SU-DHL-6 (cell line): ENCODE results near the gene CAP2.
"Not testable (repeated sequence)": the region's sequence is repeated elsewhere in the genome, so short reads cannot be mapped to it uniquely, and the experiment has no call there.

Experiments used
- EZH2phosphoT487 ChIP-seq: fragments of 200-600 bp; sonication (generic), shearing (Covaris generic); conservative IDR thresholded peaks from 2 replicates; pipeline ENCODE4 v1.6.1; 2018; ENCODE audit warnings: mild to moderate bottlenecking, antibody characterized with exemption, low read length, moderate library complexity, mixed read lengths
- TF ChIP-seq, protein P1 (sequence below): fragments of 200-600 bp; sonication (generic); IDR thresholded peaks from one replicate; pipeline ENCODE4 v1.5.1; 2017; ENCODE audit warnings: antibody characterized with exemption, mild to moderate bottlenecking, low read length, moderate library complexity; ENCODE audit not compliant: insufficient read depth, poor library complexity, severe bottlenecking

DNA sequence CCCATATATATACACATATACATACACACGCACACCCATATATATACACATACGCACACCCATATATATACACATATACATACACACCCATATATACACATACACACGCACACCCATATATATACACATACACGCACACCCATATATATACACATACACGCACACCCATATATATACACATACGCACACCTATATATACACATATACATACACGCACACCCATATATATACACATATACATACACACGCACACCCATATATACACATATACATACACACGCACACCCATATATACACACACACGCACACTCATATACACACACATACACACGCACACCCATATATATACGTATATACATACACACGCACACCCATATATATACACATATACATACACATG, 193.2 kb downstream of the CAP2 start:
- TF ChIP-seq, protein P1, sequence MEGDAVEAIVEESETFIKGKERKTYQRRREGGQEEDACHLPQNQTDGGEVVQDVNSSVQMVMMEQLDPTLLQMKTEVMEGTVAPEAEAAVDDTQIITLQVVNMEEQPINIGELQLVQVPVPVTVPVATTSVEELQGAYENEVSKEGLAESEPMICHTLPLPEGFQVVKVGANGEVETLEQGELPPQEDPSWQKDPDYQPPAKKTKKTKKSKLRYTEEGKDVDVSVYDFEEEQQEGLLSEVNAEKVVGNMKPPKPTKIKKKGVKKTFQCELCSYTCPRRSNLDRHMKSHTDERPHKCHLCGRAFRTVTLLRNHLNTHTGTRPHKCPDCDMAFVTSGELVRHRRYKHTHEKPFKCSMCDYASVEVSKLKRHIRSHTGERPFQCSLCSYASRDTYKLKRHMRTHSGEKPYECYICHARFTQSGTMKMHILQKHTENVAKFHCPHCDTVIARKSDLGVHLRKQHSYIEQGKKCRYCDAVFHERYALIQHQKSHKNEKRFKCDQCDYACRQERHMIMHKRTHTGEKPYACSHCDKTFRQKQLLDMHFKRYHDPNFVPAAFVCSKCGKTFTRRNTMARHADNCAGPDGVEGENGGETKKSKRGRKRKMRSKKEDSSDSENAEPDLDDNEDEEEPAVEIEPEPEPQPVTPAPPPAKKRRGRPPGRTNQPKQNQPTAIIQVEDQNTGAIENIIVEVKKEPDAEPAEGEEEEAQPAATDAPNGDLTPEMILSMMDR: not testable (repeated sequence)
- not testable (repeated sequence) for TF ChIP-seq EZH2phosphoT487
